Lower leg skin (tissue), 4 donors: ENCODE results near the gene CAMTA1. TPM values are rescaled to one million over a fixed set of nuclear protein-coding genes. Genes with fewer than 3 reads are reported as not detected.

Experiments used
- DNase-seq, 2 donors: peaks; one replicate each; pipeline ENCODE4 v3.0.0-alpha.2; 2019; ENCODE audit warnings: low spot score in 2 of 2
- H3K4me3 ChIP-seq: fragments of 200-600 bp; sonication (generic); 2 replicates; pipeline ENCODE4 v1.5.1; 2017; ENCODE audit warnings: mild to moderate bottlenecking, low read depth; ENCODE audit not compliant: poor library complexity, severe bottlenecking
- CTCF ChIP-seq, 3 donors: fragments of 450-650 bp; IDR thresholded peaks; one replicate each; pipeline ENCODE4 v1.5.1; 2016; ENCODE audit warnings: antibody characterized with exemption in 3 of 3, mild to moderate bottlenecking in 3 of 3, moderate library complexity in 2 of 3
- POLR2A ChIP-seq, 2 donors: fragments of 450-650 bp; IDR thresholded peaks; one replicate each; pipeline ENCODE4 v1.6.1; 2016 to 2017; ENCODE audit warnings: antibody characterized with exemption in 2 of 2, mild to moderate bottlenecking in 1 of 2, moderate library complexity in 1 of 2
- WGBS, 2 donors: methylation state at CpG; one replicate each; pipeline ENCODE4 v1.1.5; 2018; 5-methylcytosine and 5-hydroxymethylcytosine counted together
- intact Hi-C: fragments of 100-400 bp; cut with DNase I; formaldehyde crosslinking; loops from one replicate; pipeline ENCODE4 v1.15.0; 2023; ENCODE audit warnings: low total_unique reads
- total RNA-seq, 4 donors: library from RNA; depleted of rRNA; stranded (reverse); fragments of >200 nt; gene quantifications; one replicate each; pipeline ENCODE4 v1.1.0, GENCODE V29; 2016

Gene CAMTA1
- total RNA-seq, 4 donors from 2014 or later = 24.4 to 52.3 (median 32.9) TPM

GRCh38 chr1:7781501-7781900, 996.2 kb downstream of the CAMTA1 start:
- intact Hi-C loops = no loop called here
- TF ChIP-seq CTCF (IDR thresholded peaks at IDR 0.05) (no peak), POLR2A (IDR thresholded peaks at IDR 0.05) (no peak)
- no peak for DNase-seq
- no peak overlapping the region for H3K4me3 ChIP-seq
- WGBS, 2 donors = 72 to 76% methylated on average over 7 of the region's 7 CpGs

GRCh38 chr1:7781923-7782495, 996.8 kb downstream of the CAMTA1 start:
- intact Hi-C loops = no loop called here
- 70 to 72% methylated on average over 16 of the region's 16 CpGs for whole genome bisulfite sequencing, 2 donors
- no peak for DNase-seq
- no peak overlapping the region for H3K4me3 ChIP-seq
- no peak for TF ChIP-seq POLR2A (IDR thresholded peaks at IDR 0.05)
- TF ChIP-seq CTCF (IDR thresholded peaks at IDR 0.05) = no peak

- DNase-seq = peak; percentile 49 to 94
- peak overlapping the region; percentile 16 for H3K4me3 ChIP-seq
- TF ChIP-seq POLR2A (IDR thresholded peaks at IDR 0.05) (no peak), CTCF (IDR thresholded peaks at IDR 0.05) (no peak)
- intact Hi-C loops = no loop called here
- 1% methylated on average over 22 to 27 of the region's 34 CpGs for WGBS, 2 donors
Measured at GRCh38 chr1:7783178-7783711, 998.0 kb downstream of the CAMTA1 start.

- intact Hi-C loops = no loop called here
- 0% methylated on average over 7 of the region's 90 CpGs; no CpG with 5 or more reads in 1 of the 2 donors for WGBS, 2 donors
- DNase-seq = peak; percentile 95 to 99
- no peak for TF ChIP-seq CTCF (IDR thresholded peaks at IDR 0.05)
- H3K4me3 ChIP-seq = peak within 1 kb of the TSS; percentile 18
Measured at GRCh38 chr1:7783826-7784491, 998.7 kb downstream of the CAMTA1 start, which contains the start of gene PER3. TSS of gene PER3 (plus strand) at chr1:7784291. CDS start at chr1:7784878, 587 bp downstream.

- intact Hi-C loops = no loop called here
- 41 to 47% methylated on average over 32 to 33 of the region's 52 CpGs for WGBS, 2 donors
- TF ChIP-seq POLR2A (IDR thresholded peaks at IDR 0.05) (no peak), CTCF (IDR thresholded peaks at IDR 0.05) (no peak)
- peak in 1 of 2 donors; percentile 93 for DNase-seq
- H3K4me3 ChIP-seq = peak overlapping the region; percentile 18
Measured at GRCh38 chr1:7784492-7785071, 999.3 kb downstream of the CAMTA1 start.
